ENCODE measurements around the gene NGLY1. TPM values are rescaled to one million over a fixed set of nuclear protein-coding genes. Genes with fewer than 3 reads are reported as not detected.

The NGLY1 gene
- total and polyA plus RNA-seq, 2 donors (not counting 1 experiment from before 2014, with no cell fraction given), result 11.6 to 34.0 TPM

- H3K4me2 ChIP-seq (ENCODE audit: extremely low read depth, insufficient read depth, low read length), result no peak overlapping the region
- no peaks in the 10 kb centered on the region for H4K20me1 ChIP-seq (ENCODE audit: control insufficient read depth, extremely low read depth, insufficient read depth, low read length)
- no peak overlapping the region for H3K9ac ChIP-seq (ENCODE audit: insufficient read depth, low read length)
- TF ChIP-seq EZH2 (IDR thresholded peaks at IDR 0.05; ENCODE audit: low read length, missing control alignments), result no peak
- TF ChIP-seq CTCF (conservative IDR thresholded peaks at IDR 0.05 in 1 of 2, IDR thresholded peaks at IDR 0.05 in 1 of 2; ENCODE audit: low read depth in 1 of 2, low read length in 2 of 2), result no peak
- no peaks in the 10 kb centered on the region for H3K79me2 ChIP-seq (ENCODE audit: control insufficient read depth, insufficient read depth, low read length)
- H3K9me3 ChIP-seq (ENCODE audit: control insufficient read depth, insufficient read depth, low read depth, low read length), result no peaks in the 10 kb centered on the region
- H3K27ac ChIP-seq (ENCODE audit: insufficient read depth, low read length), result no peak overlapping the region
- no peak overlapping the region for H3K4me3 ChIP-seq (replicated peaks in 1 of 4; ENCODE audit: control extremely low read depth in 1 of 4, insufficient read depth in 1 of 4, low read depth in 3 of 4, low read length in 4 of 4)
- no peaks in the 10 kb centered on the region for H3K4me1 ChIP-seq (ENCODE audit: control insufficient read depth, extremely low read depth, insufficient read depth, low read length)
- H2AFZ ChIP-seq (ENCODE audit: low read length), result no peak overlapping the region
- no peak for DNase-seq (ENCODE audit: low read depth in 2 of 2)
- no peaks in the 10 kb centered on the region for H3K36me3 ChIP-seq (ENCODE audit: control insufficient read depth, insufficient read depth, low read length)
- peaks cover 2% of the 10 kb centered on the region for H3K27me3 ChIP-seq (ENCODE audit: control insufficient read depth, insufficient read depth, low read length)
These were observed 75.2 kb downstream of the NGLY1 start for GRCh38 chr3:25708036-25708435.

GRCh38 chr3:25707268-25707926, 75.8 kb downstream of the NGLY1 start:
- Histone ChIP-seq H3K27me3 (ENCODE audit: control insufficient read depth, insufficient read depth, low read length) (peaks cover 2% of the 10 kb centered on the region), H3K9ac (ENCODE audit: insufficient read depth, low read length) (no peak overlapping the region), H3K9me3 (ENCODE audit: control insufficient read depth, insufficient read depth, low read depth, low read length) (no peaks in the 10 kb centered on the region), H2AFZ (ENCODE audit: low read length) (no peak overlapping the region), H3K4me1 (ENCODE audit: control insufficient read depth, extremely low read depth, insufficient read depth, low read length) (no peaks in the 10 kb centered on the region), H3K4me3 (replicated peaks in 1 of 4; ENCODE audit: control extremely low read depth in 1 of 4, insufficient read depth in 1 of 4, low read depth in 3 of 4, low read length in 4 of 4) (no peak overlapping the region), H3K27ac (ENCODE audit: insufficient read depth, low read length) (no peak overlapping the region), H3K79me2 (ENCODE audit: control insufficient read depth, insufficient read depth, low read length) (no peaks in the 10 kb centered on the region), H3K36me3 (ENCODE audit: control insufficient read depth, insufficient read depth, low read length) (no peaks in the 10 kb centered on the region), H4K20me1 (ENCODE audit: control insufficient read depth, extremely low read depth, insufficient read depth, low read length) (no peaks in the 10 kb centered on the region), H3K4me2 (ENCODE audit: extremely low read depth, insufficient read depth, low read length) (no peak overlapping the region)
- TF ChIP-seq CTCF (conservative IDR thresholded peaks at IDR 0.05 in 1 of 2, IDR thresholded peaks at IDR 0.05 in 1 of 2; ENCODE audit: low read depth in 1 of 2, low read length in 2 of 2) (no peak), EZH2 (IDR thresholded peaks at IDR 0.05; ENCODE audit: low read length, missing control alignments) (no peak)
- no peak for DNase-seq (ENCODE audit: low read depth in 2 of 2)

GRCh38 chr3:25706213-25706612, 77.0 kb downstream of the NGLY1 start:
- Histone ChIP-seq H3K4me1 (ENCODE audit: control insufficient read depth, extremely low read depth, insufficient read depth, low read length) (no peaks in the 10 kb centered on the region), H3K27me3 (ENCODE audit: control insufficient read depth, insufficient read depth, low read length) (peaks cover 2% of the 10 kb centered on the region)

More at GRCh38 chr3:25706213-25706612, 77.0 kb downstream of the NGLY1 start:
- H3K4me3 ChIP-seq (replicated peaks in 1 of 4; ENCODE audit: control extremely low read depth in 1 of 4, insufficient read depth in 1 of 4, low read depth in 3 of 4, low read length in 4 of 4), result no peak overlapping the region
- no peak overlapping the region for H3K4me2 ChIP-seq (ENCODE audit: extremely low read depth, insufficient read depth, low read length)
- no peak for DNase-seq (ENCODE audit: low read depth in 2 of 2)
- no peak overlapping the region for H2AFZ ChIP-seq (ENCODE audit: low read length)
- no peaks in the 10 kb centered on the region for H3K9me3 ChIP-seq (ENCODE audit: control insufficient read depth, insufficient read depth, low read depth, low read length)
- H4K20me1 ChIP-seq (ENCODE audit: control insufficient read depth, extremely low read depth, insufficient read depth, low read length), result no peaks in the 10 kb centered on the region
- TF ChIP-seq CTCF (conservative IDR thresholded peaks at IDR 0.05 in 1 of 2, IDR thresholded peaks at IDR 0.05 in 1 of 2; ENCODE audit: low read depth in 1 of 2, low read length in 2 of 2) (no peak), EZH2 (IDR thresholded peaks at IDR 0.05; ENCODE audit: low read length, missing control alignments) (no peak)
- no peak overlapping the region for H3K27ac ChIP-seq (ENCODE audit: insufficient read depth, low read length)
- no peaks in the 10 kb centered on the region for H3K36me3 ChIP-seq (ENCODE audit: control insufficient read depth, insufficient read depth, low read length)
- H3K79me2 ChIP-seq (ENCODE audit: control insufficient read depth, insufficient read depth, low read length), result no peaks in the 10 kb centered on the region
- no peak overlapping the region for H3K9ac ChIP-seq (ENCODE audit: insufficient read depth, low read length)

Data from fibroblast of lung (primary cell).